NK-92 (cell line): Measurements from ENCODE around the gene PIP5K1B.
A peak's percentile ranks its signal among the peaks of the same experiment; 100 is the strongest.

Experiments used
- DNase-seq: peaks from one replicate; lab custom pipeline; 2025; ENCODE audit not compliant: unreplicated experiment; lab: John Stamatoyannopoulos, UW

PIP5K1B gene

DNA sequence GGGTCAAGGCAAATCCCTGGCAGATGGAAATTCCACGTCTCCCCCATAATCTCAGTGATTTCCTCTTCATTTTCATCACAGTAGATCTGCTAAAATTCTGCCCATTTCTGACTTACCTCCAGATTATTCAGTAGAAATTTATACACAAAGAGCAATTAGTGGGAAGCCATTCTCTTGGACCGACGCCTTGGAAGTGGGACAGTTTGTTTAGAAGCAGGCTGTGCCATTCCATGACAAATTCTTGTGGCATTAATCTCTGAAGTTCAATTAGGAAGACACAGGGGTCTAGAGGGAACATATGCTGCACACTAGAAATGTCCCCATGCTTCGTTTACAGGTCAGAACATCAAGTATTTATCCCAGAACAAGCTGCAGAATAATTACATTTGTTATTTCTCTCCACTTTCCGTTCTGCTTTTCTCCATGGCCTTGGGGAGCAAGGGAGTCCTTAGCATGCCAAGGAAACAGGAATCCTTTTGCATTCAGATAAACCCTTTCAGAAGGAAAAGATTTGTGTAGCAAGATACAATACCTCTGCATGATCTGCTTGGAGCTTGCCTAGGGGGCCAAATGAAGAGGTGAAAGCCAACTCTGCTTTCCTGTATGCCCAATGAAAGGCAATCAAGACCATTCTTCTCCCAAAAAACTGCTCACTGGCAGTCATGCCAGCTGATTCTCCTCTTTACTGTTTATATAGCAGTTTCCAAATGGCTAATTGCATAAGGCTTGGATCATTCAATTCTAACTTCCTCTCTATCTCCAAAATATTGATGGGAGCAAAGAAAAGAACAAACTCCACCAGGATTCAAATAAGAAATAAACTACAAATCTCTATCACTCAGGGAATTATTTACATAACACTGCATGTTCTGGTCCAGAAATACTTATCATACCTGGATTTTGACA, 311.4 kb downstream of the PIP5K1B start:
- no peak for DNase-seq

DNA sequence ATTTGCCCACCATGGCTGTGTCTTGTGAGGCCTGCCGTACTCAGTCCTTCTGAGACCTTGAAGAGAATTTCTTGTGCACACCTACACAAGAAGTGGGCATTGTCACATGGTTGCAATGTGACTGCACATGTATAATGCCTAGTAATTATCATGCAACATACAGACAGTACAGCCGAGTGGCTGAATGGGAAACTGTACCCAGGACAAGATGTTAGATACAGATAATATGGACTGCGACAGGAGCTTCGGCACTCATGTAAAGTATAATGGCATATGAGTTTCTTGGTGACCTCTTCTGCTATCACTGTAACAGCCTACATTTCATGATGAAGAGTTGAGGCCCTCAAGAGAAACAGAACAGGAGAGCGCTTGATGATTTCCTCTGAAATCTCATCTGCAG, 313.7 kb downstream of the PIP5K1B start:
- DNase-seq = no peak

DNA sequence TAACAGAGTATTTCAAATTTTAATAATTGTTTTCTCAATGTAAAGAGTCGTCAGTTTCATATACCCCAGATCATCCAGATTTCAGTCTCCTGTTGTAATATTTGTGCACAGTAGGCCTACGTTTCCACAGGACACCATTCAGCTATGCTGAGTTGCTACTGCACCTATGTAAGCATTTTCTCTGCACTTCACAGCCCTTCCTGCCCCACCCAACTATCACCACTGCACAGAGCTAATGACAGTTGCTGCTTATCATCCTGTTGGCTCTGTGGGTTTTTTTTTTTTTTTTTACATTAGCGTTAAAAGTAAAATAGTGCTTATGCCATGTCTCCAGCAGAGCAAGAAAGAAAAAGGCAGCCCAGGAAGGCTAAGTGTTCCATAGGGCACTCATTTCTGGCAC, 314.8 kb downstream of the PIP5K1B start:
- no peak for DNase-seq

DNA sequence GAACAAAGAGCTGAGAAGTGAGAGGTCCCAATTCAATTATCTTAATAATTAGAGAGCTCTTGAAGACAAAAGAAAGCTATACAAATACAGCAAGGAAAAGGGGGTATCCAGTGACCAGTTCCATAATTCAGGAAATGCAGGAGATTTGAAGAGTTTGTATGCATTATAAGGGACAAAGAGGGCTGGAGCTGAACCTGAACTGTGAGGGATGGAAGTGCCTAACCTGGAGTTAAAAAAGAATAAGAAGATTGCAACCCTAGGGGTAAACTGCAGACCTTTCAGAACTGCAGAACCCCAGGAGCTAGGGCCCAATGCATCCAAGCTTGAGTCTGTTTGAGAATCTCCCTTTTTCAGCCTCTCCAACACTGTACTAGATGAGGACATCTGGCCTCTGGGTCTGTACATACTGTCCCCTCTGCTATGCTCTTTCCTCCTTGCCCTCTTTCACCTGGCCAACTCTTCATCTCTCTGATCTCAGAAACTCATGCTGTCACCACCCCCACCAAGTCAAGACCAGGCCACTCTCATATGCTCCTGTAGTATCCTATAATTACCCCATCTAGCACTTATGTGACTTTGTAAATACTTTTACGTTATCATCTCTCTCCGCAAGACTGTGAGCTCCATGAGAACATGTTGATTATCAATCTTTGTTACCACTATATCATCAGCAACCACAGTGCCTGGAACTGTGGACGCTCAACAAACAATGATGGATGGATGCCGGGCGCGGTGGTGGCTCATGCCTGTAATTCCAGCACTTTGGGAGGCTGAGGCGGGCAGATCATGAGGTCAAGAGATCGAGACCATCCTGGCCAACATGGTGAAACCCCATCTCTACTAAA, 315.5 kb downstream of the PIP5K1B start:
- no peak for DNase-seq

DNA sequence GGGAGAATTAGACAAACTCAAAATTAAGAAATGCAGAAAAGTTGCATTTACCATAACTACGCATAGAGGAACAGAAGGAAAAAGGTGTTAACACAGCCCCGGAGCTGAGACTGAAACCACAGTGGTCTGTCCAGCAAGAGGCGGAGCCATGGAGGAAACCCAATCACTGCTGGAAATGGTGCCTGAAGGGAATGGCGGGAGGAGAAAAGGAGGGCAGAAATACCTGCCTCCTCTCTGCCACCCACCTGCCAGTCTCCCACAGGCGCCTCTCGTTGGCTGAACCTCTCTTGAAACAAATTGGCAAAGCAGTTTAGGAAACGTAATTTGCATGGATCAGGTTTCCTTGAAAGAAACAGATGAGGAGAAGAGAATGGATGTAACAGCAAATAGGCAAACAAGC, 318.6 kb downstream of the PIP5K1B start:
- no peak for DNase-seq

DNA sequence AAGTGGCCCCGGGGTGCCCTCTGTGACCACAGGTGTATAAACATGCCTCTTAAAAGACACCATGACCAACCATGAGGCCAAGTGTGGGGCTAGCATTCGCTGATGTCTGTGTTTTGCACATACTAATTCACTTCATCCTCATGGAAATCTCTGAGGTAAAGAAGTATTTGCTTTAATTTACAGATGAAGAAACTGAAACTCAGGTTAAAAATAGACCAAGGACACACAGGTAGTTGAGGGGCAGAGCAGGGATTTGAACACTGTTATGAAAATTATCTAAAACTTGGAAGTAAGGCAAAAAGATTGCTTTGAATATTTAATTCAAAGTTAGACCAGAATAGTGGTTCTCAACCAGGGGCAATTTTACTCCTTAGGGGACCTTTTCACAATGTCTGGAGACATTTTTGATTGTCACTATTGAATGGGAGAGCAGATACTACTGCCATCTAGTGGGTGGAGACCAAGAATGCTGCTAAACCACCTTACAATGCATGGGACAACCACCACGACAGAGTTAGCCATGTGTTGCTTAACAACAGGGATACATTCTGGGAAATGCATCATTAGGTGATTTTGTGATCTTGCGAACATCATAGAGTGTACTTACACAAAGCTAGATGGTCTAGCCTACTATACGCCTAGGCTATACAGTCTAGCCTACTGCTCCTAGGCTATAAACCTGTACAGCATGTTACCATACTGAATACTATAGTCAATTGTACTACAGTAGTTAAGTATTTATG, 322.5 kb downstream of the PIP5K1B start:
- no peak for DNase-seq

DNA sequence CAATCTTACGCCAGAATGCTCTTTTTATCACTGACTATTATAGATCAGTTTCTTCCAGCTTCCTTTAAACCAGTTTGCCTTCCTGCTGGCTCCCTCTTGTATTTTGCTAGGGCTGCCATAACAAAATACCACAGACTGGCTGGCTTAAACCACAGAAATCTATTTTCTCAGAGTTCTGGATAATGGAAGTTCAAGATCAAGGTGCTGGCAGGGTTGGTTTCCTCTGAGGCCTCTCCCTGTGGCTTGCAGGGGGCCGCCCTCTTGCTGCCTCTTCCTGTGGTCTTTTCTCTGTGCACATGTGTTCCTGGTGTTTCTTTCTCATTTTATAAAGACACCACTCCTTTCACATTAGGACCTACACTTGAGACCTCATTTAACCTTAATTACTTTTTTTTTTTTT, 323.7 kb downstream of the PIP5K1B start:
- no peak for DNase-seq

DNA sequence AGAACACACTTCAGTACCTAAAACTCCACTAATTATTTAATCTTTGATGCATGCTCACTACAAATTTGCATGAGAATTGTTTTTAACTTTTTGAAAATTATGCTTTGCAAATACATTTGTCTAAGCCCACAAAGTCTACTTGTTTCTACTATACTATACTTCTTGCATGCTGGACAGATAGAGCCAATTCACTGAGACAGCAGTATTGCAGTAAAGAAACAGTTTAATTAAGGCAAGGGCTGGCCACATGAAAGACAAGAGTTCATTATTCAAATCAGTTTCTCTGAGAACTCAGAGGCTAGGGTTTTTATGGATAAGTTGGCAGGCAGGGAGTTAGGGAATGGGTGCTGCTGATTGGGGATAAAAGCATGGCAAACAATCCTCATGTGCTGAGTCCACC, 324.5 kb downstream of the PIP5K1B start:
- no peak for DNase-seq

DNA sequence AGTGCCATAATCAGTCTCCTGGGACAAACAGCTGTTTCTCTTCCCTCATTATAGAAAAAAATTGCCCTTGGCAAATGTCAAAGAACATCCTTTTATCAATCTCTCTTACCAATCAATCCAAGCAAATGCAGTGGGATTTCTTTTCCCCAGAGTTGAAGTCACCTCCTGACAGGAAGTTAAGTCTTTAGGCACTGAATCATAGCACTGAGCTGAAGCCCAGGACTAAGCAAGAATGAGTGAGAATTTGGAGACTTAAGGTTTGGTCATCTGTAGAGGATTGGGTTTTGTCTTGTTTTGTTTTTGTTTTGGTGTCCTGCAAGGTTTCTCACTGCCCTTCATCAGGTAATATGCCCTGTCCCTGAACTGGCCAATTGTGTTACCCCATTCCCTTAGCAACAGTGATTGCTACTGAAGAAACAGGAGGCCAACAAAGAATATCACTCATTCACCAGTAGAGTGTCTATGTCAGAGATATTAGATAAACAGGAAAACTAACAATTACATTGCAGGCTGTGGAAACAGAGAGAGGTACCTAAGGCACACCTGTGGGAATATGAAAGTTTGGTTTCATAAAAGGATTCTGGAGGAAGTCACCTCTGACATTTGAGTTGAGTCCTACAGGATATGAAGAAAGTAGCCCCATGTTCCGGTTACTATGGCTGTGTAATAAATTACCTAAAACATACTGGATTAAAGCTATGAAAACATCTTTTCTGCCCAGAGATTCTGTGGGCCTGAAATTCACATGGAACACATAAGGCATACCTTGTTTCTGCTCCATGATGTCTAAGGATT, 326.0 kb downstream of the PIP5K1B start:
- no peak for DNase-seq

DNA sequence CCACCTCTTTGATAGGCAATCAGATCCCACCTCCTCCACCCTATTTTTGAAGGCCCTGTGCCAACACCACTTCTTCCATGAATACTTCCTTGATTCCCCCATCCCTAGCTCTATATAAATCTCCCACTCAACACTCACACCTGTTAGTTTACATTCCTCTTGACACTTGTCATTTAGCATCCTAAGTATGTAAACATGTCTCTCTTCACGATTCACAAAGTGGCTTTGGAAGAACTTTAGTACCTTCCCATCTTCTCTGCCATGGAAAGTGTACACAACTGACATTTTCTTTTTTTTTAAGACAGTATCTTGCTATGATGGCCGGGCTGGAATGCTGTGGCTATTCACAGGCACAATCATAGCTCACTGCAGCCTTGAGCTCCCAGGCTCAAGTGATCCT, 329.0 kb downstream of the PIP5K1B start:
- DNase-seq = no peak

DNA sequence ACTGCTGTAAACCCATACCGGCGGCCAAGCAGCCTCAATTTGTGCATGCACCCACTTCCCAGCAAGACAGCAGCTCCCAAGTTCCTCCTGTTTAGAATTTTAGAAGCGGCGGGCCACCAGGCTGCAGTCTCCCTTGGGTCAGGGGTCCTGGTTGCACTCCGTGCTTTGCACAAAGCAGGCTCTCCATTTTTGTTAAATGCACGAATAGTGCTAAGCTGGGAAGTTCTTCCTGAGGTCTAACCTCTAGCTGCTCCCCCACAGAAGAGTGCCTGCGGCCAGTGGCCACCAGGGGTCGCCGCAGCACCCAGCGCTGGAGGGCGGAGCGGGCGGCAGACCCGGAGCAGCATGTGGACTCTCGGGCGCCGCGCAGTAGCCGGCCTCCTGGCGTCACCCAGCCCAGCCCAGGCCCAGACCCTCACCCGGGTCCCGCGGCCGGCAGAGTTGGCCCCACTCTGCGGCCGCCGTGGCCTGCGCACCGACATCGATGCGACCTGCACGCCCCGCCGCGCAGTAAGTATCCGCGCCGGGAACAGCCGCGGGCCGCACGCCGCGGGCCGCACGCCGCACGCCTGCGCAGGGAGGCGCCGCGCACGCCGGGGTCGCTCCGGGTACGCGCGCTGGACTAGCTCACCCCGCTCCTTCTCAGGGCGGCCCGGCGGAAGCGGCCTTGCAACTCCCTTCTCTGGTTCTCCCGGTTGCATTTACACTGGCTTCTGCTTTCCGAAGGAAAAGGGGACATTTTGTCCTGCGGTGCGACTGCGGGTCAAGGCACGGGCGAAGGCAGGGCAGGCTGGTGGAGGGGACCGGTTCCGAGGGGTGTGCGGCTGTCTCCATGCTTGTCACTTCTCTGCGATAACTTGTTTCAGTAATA, 330.6 kb downstream of the PIP5K1B start, which contains the start of gene FXN:
Gene FXN (plus strand): TSS at position 315 of the 871 bp plus-strand sequence. CDS start 31 bp downstream, at position 346.
- peak; percentile 4 for DNase-seq

DNA sequence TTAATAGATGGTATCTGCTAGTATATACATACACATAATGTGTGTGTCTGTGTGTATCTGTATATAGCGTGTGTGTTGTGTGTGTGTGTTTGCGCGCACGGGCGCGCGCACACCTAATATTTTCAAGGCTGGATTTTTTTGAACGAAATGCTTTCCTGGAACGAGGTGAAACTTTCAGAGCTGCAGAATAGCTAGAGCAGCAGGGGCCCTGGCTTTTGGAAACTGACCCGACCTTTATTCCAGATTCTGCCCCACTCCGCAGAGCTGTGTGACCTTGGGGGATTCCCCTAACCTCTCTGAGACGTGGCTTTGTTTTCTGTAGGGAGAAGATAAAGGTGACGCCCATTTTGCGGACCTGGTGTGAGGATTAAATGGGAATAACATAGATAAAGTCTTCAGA, 331.3 kb downstream of the PIP5K1B start:
- no peak for DNase-seq

DNA sequence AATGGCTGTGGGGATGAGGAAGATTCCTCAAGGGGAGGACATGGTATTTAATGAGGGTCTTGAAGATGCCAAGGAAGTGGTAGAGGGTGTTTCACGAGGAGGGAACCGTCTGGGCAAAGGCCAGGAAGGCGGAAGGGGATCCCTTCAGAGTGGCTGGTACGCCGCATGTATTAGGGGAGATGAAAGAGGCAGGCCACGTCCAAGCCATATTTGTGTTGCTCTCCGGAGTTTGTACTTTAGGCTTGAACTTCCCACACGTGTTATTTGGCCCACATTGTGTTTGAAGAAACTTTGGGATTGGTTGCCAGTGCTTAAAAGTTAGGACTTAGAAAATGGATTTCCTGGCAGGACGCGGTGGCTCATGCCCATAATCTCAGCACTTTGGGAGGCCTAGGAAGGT, 331.8 kb downstream of the PIP5K1B start:
- no peak for DNase-seq

DNA sequence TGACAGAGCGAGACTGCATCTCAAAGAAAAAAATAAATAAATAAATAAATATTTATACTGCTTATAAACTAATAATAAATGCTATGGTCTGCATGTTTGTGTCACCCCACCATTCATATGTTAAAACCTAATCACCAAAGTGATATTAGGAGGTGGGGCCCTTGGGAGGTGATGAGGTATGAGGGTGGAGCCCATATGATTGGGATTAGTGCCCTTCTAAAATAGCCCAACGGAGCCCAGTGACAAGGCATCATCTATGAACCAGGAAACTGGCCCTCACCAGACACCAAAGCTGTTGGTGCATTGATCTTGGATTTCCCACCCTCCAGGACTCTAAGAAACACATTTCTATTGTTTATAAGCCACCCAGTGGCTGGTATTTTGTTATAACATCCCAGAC, 335.6 kb downstream of the PIP5K1B start:
- DNase-seq = no peak

DNA sequence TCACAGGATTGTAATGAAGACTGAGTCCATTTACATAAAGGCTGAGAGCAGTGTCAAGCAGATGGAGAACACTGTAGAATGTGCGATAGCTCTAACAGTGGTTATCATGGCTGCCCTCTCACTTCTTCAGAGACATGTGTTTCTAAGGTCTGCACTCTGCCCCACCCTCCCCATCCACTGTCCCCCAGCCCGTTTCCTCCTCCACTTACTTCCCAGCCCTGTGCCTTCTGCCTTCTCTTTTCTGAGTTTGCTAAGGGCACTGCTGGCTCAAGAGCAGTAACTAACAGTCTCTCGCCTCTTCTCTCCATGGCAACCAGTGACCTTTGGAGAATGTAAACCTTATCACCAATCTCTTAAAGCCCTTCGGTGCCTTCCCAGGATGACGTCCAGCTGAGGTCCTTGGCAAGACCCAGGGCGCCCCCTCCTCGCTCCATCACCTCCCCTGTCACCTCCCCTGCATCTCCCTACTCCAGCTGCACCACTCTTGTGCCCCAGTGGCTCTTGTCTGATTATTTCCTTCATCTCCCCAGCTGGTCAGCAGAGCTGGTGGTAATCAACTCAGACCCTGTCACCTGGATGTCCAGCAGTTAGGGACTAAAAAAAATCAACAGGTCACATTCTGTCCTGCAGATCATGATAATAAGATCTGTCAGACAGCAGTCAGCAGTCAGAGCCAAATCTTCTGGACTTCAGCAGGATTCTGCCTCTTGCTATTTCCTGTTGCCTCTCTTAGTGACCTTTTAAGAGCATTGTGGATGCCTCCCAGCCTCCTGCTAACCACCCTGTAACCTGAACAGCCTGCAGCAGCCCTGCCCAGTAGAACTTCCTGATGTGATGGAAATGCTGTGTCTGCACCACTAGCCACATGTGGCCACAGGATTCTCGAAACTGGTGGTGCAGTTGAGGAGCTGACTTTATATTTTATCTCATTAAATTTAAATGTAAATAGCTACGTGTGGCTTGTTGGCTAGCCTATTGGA, 339.5 kb downstream of the PIP5K1B start:
- no peak for DNase-seq

DNA sequence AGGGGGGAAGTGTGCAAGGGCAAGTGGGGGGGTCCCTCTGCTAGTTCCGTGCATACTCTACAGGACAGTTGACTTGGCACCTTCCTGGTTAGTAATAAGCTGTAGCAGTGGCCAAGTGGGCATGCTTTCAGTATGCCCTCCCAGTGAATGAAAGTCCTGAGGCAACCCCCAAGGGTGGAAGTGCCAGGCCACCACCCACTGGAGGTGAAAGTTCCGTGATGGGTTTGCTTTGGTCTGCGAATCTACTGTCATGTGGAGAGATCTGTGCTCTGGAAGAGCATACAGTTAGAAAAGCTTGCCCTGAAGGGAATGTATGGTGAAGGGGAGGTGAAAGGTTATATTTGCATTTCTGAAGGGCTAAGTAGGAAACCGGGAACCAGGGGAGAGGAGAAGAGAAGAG, 340.8 kb downstream of the PIP5K1B start:
- no peak for DNase-seq

DNA sequence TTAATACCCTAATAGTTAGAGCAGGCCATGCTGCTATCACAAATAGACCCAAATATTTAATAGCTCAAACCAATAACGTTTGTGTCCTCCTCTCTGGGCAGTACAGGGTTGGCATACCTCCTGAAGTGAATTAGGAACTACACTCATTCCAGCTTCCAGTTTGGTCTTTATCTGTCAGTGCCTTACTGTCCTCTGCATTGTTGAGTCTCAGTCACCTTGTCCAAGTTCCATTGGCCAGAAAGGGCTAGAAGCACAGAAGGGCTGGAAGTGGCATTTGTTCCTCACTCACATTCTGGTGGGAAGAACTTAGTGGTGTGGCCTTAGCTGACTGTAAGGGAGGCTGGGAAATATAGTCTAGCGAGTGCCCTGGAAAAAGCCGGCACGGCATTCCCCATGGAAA, 341.7 kb downstream of the PIP5K1B start:
- DNase-seq = no peak

DNA sequence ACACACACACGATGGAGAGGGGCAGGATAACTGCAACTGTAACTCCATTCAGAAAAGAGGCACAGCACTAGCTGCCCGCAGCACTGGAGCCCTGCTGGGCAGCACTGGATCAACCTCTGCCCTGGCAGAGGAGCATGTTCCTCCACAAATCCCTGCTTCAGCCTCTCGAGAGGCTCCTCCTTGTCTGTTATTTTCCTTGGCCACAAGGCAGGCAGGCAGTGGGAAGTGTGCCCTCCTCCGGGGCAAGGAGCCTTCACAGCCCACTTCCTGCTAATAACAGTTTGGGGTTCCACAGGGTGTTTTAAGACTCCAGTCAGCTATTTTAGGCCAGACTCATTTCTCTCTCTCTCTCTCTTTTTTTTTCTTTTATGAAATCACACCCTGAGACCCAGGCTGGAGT, 342.3 kb downstream of the PIP5K1B start:
- no peak for DNase-seq
